GM19238 (cell line): ENCODE data around the gene CRIM1.
A peak's percentile ranks its signal among the peaks of the same experiment; 100 is the strongest.

Source experiments
- DNase-seq: peaks from one replicate; pipeline ENCODE4 v3.0.0; 2011; ENCODE audit warnings: low spot score; ENCODE audit not compliant: insufficient read length

The CRIM1 gene

DNA sequence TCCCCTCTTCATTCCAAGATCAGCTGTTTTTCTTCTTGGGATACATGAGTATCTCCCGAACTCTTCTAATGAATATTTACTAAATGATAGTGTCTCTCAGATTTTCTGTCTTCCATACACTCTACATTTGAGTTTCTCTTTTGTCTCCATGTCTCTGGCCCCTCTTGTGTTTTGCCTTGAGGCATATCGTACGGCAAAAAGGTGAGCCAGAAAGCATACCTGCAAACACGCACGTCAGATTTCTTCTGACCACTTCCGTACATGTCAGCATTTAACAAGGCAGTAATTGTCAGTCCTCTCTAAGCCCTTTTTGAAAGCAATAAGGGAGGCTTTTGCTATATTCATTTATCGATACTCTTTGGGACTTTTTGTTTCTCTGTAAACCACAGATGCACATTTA lies 160.0 kb downstream of the CRIM1 start:
- no peak for DNase-seq

DNA sequence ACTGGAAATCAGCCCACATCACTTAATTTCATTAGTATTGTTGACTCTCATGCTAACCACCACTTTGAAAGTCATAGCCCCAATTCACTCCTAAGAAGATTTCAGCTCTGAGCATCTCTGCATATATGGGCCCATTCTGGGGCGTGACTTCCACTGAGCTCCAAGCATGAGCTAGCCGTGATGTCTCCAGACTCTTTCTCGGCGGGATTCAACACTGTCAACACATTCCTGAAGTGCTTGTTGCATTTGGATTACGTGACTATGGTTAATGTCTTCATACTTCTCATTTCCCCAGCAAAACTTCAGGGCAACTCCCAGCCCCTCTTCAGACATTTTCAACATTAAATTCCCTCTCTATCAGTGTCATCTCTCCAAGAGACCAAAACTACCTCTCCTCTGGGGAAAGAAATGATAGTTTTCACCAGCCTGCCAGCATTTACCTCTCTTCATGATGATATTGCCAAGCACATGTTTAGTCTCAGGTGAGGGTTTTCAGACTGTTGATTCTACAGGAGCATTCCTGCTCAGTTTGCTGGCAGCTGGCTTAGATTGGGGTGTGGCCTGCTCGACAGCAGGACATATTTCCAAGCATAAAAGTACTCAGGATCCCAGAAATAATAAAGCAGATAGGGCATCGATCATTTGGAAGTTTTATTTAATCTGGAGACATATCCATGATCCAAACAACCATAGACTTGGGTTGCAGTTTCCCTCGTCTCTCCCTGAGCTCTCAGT lies 160.7 kb downstream of the CRIM1 start:
- DNase-seq: no peak

DNA sequence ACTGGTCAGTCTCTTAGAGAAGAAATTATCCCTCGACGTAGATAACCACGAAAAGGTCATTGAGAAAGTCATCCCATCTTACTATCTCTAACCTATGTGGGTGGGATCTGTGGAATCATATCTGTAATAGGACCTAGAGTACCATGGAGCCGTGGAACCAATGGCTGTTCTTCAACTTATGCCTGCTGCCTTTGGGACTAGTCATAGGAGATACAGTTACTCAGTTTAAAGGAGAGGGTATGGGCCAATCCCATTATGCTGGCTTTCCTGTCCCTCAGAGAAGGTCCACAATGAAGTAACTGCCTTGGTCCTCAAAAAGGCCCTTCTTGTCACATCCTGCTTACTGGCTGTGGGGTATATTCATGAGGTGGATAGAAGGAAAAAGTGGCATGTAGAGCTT lies 164.9 kb downstream of the CRIM1 start:
- DNase-seq: no peak

DNA sequence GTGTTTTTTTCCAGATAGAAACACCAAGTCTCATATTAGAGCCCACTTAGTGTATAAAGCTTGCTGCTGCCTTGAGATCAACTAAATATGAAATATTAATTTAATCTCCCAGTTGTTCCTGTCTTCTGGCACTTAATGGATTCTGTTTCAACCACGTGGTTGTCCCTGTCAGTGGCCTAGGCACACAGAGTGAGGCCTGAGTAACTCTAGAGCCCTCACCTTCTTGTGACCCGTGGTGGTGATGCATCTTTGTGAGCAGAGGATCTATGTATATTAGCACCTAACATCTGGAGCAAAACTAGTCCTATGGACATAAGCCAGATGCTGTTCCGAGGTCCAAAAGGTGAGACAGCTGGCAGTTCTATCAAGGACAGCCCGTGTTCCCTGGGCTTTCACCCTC lies 167.6 kb downstream of the CRIM1 start:
- DNase-seq: no peak

DNA sequence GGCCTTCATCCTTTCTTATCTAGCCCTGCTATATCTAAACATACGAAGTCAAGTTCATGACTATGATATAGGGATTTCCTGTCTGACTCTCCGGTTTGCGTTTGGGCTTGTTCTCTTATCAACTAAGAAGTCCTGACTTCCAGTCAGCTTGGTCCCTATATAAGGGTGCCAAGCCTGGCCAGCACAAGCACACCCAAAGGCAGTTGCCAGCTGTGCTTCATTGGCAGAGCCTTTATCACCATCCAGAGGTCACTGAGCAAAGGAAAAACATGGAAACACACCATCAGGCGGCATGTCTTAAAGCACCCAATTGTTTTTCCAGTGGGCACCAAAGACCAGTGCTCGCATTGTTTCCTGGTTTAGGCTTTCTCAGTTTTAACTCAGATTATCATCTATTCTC lies 169.7 kb downstream of the CRIM1 start:
- no peak for DNase-seq

DNA sequence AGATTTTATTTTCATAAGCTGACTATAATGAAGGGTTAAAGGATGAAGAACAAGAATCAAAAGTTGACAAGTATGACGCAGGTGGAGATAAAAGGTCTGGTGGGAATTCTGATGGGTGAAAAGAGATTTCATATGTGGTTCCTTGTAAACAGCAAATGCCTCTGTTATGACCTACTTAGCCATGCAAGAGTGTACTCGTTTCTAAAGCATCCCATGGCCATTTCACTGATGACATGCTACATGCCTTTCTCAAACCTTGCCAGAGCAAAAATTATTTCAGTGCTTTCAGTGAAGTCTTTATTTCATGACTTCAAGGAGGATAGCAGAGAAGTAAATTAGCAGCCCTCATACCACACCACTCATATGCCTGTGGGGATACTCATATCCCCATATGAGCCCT lies 170.6 kb downstream of the CRIM1 start:
- DNase-seq: no peak

DNA sequence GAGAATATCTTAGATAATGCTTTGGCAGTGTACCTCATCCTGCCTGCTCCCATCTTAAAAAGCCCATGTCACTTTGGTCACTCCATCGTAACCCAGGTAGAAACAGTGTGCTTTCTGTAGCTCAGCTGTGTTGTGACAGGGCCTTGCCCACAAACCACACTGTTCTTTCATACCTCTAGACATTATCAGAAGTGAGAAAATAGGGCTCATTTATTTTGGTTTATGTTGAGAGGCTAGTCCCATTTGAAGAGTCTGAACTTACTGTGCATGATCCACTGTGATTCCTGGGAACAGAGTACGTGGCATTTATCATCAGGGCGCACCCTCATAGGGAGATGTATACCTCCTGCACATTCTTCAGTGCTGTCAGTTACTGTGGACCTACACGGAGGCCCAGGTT lies 172.7 kb downstream of the CRIM1 start:
- DNase-seq: no peak

DNA sequence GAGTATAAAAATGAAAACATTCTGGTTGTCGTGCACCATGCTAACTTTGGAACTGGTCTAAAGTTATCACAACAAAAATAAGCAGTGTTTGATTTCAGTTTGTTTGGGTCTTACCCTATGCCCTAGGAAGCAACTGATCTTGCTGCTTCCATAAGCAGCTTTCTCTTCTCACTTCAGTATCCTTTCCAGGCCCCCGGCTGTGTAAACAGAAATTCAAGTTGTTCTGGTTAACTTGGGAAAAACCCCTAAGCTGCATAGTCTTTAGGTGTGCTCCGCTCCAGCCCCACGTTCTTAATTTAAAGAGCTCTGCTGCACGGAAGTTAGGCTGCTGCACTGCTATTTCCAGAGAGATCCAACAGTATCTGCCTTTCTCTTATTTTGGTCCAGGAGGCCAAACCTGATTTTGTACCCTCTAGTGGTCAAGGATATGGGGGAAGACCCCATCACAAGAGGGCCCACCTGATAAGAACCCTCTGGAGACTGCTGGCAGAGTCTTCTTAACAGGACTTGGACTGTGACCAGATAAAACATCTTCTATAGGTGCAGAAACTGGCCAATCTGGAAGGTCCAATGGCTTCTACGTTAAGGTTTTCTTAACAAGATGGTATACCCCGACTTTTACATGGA lies 173.3 kb downstream of the CRIM1 start:
- DNase-seq: no peak

DNA sequence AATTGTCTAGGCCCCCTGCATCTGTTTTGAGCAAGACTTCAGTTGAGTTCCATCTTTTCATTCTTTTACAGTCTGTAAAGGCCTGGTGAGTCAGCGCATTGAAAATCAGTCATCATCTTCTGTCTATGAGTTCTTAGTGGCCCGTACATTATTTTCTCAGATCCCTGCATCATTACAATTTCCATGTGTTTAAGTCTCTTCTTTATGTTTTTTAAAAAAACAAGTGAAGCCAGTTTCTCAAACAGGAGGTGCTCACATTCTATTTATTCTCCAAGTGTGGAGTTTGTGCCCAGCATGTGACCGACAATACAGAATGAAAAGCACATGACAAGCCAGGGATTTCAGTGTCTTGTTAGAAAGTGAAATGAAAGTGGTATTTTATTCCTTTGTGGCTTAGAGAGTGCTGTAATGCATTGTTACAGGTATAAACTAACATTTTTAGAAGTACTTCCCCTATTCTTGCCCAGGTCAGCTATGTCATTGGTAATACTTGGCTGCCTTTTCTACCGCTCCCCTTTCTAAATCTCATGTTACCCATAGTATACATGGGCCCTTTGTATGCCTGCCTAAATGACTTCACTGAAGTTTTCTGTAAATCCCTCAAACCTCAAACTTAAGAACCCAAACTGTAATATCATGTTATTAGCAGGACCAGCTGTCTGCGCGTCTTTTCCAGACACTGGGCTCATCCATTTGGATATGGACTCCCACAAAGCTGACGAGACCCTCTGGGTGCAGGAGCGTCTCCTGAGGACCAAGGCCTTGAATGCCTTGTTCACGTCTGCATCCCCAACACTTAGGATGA lies 174.8 kb downstream of the CRIM1 start:
- no peak for DNase-seq

DNA sequence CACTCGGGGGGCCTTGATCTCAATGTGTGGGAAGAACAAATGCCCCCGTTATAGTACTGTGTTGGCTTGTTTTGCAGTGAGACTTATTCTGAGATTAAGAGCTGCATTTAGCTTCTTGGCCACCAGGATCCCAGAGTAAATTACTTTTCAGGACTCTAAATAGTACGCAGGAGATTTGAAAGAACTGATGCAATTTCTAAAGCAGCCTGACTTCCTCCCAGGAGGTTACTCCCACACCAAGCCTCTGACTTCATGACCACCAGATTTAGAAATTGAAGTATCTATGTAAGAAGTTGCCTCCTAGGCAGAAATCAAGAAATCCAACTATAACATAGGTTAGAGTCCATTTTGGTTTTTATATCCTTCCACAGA lies 175.4 kb downstream of the CRIM1 start:
- DNase-seq: no peak

DNA sequence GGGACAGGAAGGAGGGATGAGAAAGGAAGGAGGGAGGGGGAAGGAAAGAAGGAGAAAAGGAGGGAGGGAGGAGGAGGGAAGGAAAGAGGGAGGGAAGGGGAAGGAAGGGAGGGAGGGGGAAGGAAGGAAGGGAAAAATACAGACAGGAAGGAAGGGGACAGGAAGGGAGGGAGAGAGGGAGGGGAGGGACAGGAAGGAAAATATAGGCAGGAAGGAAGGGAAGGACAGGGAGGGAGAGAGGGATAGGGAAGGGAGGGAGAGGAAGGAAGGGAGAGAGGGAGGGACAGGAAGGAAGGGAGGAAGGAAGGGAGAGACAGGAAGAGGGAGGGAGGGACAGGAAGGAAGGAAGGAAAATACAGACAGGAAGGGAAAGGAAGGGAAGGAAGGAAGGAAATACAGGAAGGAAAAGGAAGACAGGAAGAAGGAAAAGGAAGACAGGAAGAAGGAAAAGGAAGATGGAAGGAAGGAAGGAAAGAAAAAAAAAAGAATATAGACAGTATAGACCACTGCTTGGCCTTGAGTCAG lies 178.8 kb downstream of the CRIM1 start:
- no peak for DNase-seq

DNA sequence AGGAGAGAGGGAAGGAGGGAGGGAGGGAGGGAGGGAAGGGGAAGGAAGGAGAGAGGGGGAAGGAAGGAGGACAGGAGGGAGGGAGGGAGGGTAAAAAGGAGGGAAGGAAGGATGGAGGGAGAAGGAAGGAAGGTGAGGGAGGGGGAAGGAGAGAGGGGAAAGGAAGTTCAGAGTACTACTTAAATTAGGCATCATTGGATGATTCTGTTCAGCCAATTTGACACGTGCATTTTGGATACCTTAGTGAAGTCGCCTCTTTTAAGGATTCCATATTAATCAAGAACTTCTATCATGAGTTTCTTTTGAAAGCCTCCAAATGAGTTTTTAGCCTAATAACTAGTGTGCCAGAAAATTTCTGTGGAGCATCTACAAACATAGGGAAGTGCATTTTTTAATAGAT lies 179.5 kb downstream of the CRIM1 start:
- DNase-seq: no peak

DNA sequence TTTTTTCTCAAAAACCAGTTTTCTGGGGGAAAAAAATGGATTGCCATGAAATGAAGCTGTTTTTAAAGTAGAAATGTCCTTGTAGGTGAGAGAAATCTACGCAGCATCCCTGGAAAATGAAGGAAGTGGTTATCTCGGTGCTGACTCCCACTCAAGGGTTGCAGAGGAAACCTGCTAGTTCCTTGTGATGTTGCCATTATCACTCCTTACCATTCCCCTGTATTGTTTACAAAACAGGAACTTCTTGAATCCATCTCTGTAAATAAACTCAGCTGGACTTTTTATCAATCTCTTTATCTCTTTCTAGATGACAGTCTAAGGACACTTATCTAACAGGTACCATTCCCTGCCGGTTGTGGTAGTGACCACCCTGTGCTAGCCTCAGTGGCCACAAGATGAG lies 181.2 kb downstream of the CRIM1 start:
- no peak for DNase-seq

DNA sequence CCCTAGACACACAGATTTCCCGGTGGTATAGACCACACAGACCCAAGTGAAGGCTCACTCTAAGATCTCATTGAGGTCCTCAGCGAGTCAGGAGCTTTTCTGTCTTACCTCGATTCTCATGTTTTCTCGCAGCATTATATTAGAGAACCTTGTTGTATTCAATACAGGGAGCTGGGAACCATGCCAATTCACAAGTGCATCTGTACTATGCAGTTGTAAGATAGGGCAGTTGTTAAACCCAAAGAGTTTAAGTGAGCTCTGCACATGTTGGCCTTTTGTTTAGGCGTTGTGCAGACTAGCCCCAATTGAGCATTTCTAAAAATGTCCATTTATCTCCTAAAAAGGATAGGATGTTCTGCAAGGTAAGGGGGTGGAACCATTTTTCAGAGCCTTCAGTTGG lies 182.8 kb downstream of the CRIM1 start:
- no peak for DNase-seq

DNA sequence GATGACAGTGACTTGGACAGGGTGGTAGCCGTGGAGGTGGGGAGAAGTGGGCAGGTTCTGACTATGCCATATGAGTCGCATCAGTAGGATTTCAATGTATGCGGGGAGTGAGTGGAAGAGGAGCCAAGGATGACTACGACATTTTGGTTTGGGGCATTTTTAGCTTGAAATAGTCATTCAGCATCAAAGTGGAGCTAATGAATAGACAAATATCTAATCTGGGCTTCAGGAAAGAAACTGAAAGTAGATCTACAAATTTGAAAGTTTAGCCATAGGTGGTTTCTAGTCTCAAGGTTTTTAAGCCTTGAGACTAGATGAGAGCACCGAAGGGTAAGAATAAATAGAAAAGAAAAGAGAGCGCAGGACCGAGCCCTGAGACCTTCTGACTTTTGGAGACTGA lies 184.1 kb downstream of the CRIM1 start:
- DNase-seq: peak; percentile 7

DNA sequence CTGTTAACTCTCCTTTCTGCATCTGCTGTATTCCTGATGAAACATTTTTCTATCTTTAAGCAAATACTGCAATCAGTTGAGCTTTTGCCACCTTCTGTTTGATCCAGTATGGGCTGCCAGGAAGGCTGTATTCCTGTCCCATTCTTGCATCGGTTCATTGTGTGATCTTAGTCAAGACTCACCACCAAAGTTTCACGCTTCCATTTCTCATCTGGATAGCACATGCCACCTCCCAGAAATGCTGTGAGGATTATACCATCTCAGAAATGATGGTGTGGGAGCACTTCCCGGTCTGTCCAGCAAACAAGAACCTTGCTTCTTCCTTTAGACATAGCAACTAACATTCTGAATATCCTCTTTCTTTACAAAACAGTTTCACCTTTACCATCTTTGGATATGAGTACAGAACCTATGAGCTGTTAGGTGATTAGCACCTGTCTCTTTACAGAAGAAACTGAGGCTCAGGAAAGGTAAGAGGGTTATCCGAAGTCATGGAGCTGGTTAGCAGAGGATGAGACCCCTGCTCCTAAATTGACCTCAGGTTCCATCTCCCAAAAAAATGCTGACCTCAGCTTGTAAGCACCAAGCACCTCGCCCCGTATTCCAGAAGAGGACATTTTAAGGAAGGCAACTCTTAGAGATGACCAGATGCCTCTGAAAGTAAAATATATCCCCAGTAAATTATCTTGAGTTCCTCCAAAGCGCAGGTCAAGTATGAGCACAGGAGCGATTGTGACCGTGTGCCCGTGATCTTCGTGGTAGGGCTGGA lies 185.6 kb downstream of the CRIM1 start:
- DNase-seq: no peak

DNA sequence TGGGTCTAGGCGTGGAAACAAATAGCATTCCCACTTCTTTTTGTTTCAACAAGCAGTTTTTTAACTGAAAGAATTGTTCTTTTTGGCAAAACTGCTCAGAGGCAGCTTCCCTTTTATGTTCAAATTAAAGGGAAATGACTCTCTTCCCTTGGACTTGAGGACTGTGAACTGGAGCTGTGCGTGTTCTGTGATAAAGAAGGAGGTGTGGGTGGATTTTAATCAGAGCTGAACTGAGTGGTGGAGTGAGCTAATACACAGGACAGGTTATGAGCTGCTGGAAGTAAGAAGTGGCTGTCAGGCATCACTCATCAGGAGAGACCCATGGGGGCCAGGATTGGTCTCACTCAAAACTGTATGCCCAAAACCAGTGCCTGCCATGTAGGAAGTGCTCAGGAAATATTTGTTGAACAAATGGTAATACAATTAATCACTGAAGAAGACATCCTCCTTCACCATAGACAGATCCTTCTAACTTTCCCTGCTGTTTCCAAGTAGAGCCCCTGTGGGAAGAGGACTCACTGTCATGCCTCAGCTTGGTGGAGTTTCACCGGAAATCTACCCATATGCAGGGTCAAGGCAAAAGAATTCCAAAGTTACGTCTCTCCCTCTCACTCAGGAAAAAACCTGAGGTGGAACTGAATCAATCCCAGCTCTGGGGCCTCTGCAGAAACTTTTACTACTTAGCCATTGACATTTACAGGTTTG lies 186.5 kb downstream of the CRIM1 start:
- no peak for DNase-seq

DNA sequence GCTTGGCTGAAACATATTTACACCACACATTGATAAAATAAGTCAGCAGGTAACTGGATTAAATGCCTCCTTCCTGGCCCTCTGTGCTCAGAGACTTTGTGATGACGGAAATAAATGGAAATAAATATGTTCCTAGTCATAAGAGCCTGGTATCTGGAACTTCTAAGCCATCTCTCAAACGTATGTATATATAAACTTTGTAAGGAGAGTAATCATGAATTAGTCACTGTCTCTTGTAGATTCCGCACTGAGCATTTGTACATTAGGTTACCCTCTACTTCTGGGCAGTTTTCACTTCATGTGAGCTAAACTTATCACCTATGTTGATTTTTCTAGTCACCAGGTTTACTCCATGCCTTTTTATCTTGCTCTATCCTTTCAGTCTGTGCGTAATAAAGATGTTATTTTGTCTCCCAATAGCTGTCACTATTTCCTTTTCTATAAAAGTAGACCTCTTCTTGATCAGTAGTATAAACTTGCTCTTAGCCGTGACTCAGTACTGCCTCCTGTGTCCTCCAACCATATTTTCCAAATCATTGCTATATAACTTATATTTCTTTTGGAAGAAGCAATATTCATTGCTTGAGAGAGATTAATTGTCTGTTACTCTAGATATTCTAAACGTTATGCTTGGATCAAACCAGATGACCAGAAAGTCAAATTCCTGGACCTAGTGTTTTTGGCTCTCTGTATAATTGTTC lies 189.2 kb downstream of the CRIM1 start:
- DNase-seq: no peak

DNA sequence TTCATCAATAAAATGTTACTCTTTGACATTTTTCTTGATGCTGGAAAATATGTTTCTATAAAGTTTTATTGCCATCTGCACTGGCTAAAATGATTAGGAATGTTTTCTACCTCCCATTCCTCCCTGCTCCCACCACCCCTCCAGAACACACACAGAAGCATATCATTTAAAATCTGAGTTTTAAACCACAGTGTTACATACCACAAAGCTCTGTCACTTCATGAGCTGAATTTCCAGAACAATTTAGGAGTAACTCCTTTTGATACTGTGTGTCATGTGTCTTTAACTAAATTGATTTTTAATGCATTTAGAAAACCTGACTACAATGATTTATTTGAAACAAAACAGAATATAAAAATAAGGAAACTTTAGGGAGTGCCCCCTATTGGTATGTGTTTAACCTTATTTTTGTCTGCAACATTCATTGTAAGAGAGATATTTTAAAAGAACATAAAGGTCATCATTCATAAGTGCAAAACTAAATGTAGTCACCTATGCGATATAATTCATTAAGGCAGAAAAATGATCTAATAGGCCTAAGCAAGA lies 190.4 kb downstream of the CRIM1 start:
- DNase-seq: no peak

DNA sequence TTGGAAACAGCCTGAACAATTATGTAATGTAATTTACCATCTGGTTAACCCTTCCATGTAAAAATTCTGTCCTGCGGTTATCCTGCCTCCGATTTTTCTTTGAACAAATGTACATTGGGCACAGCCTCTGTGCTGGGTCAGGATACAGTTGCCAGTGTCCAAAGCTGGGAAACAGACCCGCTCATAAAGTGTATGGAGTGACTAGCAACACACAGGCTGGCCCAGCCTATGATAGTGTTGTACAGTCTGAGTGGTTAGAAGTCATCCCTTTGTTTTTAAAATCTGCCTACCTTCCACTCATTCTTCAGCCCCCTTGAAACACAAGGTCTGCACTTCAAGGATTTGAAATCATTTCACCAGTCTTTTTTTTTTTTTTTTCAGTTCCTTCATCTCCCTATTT lies 192.3 kb downstream of the CRIM1 start:
- no peak for DNase-seq
